HCT116 (cell line): ENCODE results near the gene ERBB4. TPM values are rescaled to one million over a fixed set of nuclear protein-coding genes. Genes with fewer than 3 reads are reported as not detected.

ENCODE experiments used
- ATAC-seq: fragments of 200-7000 bp; cut with Tn5 transposase; 2 replicates; pipeline ENCODE4 v1.9.1; 2020; ENCODE audit warnings: mild to moderate bottlenecking, moderate library complexity
- BruUV-seq: library from RNA; stranded (reverse); fragments of 400-500 nt; replicated peaks from 2 replicates; lab custom pipeline; 2021; lab: Mats Ljungman, UMichigan
- CTCF ChIA-PET: fragments of 300-600 bp; sonication (Branson Sonifier 250); formaldehyde crosslinking; loops from one replicate; lab custom pipeline; 2021; ENCODE audit warnings: antibody characterized with exemption; lab: Charles Lee
- POLR2A ChIA-PET: fragments of 300-600, 350-600 bp; sonication (Branson Sonifier 250); formaldehyde crosslinking; loops from one replicate; lab custom pipeline; 2021; ENCODE audit warnings: antibody characterized with exemption; lab: Charles Lee
- RAD21 ChIA-PET, 2 experiments: fragments of 300-600 bp; sonication (Branson Sonifier 250); formaldehyde crosslinking; loops; one replicate each; lab custom pipeline; 2023; ENCODE audit warnings: low total read pairs in 2 of 2; ENCODE audit not compliant: uncharacterized antibody in 2 of 2, unreplicated experiment in 2 of 2, low non-redundant PET in 1 of 2; lab: Charles Lee
- DNase-seq: peaks from one replicate; pipeline ENCODE4 v3.0.0-alpha.2; 2010; ENCODE audit warnings: low read depth, low spot score
- H2AFZ ChIP-seq: fragments of 200-600 bp; shearing (Covaris generic), sonication (generic); 2 replicates; pipeline ENCODE4 v1.6.1; 2017; ENCODE audit warnings: low read depth, mixed run types, mixed read lengths, antibody characterized with exemption, low read length; ENCODE audit not compliant: poor library complexity, severe bottlenecking
- H3K27ac ChIP-seq: 2 replicates; pipeline ENCODE4 v1.5.1; 2012; ENCODE audit warnings: low read depth, low read length
- H3K27me3 ChIP-seq: fragments of 200-600 bp; sonication (generic); 2 replicates; pipeline ENCODE4 v1.6.1; 2016; ENCODE audit warnings: mixed run types, low read length, mixed read lengths; ENCODE audit not compliant: insufficient read depth
- H3K36me3 ChIP-seq, 2 experiments: fragments of 200-500 bp in 1 of 2; fragments of 200-600 bp in 1 of 2; sonication (Bioruptor generic) in 1 of 2; sonication (generic) in 1 of 2; 2 replicates each; pipeline versions ENCODE4 v1.5.1 to v1.6.1; 2014 to 2016; ENCODE audit warnings: low read length in 2 of 2, inconsistent platforms in 1 of 2, mixed read lengths in 1 of 2, mixed run types in 1 of 2; ENCODE audit not compliant: insufficient read depth in 2 of 2, control insufficient read depth in 1 of 2
- H3K4me1 ChIP-seq, 2 experiments: fragments of 200-600 bp in 1 of 2; sonication (generic) in 1 of 2; 2 replicates each; pipeline versions ENCODE4 v1.5.1 to v1.6.1; 2012 to 2017; ENCODE audit warnings: low read length in 2 of 2, inconsistent platforms in 1 of 2, mild to moderate bottlenecking in 1 of 2, mixed read lengths in 1 of 2, mixed run types in 1 of 2, moderate library complexity in 1 of 2; ENCODE audit not compliant: insufficient read depth in 2 of 2, control insufficient read depth in 1 of 2
- H3K4me2 ChIP-seq: fragments of 200-600 bp; sonication (generic); 2 replicates; pipeline ENCODE4 v1.6.1; 2017; ENCODE audit warnings: mixed run types, low read length, mixed read lengths
- H3K4me3 ChIP-seq, 2 experiments: fragments of 200-600 bp in 1 of 2; sonication (generic) in 1 of 2; replicated peaks in 1 of 2; 2 replicates each; pipeline ENCODE4 v1.5.1; 2011 to 2016; ENCODE audit warnings: low read length in 2 of 2, control low read depth in 1 of 2, low read depth in 1 of 2, mild to moderate bottlenecking in 1 of 2, mixed read lengths in 1 of 2, mixed run types in 1 of 2
- H3K79me2 ChIP-seq: fragments of 200-600 bp; sonication (generic); 2 replicates; pipeline ENCODE4 v1.6.1; 2017; ENCODE audit warnings: mild to moderate bottlenecking, mixed run types, low read length, moderate library complexity, mixed read lengths; ENCODE audit not compliant: insufficient read depth
- H3K9ac ChIP-seq: fragments of 200-600 bp; sonication (generic); 2 replicates; pipeline ENCODE4 v1.6.1; 2016; ENCODE audit warnings: low read length, mixed read lengths
- H3K9me2 ChIP-seq: fragments of 200-600 bp; sonication (generic), shearing (Covaris generic); 2 replicates; pipeline ENCODE4 v1.6.1; 2017; ENCODE audit warnings: mixed run types, mild to moderate bottlenecking, moderate library complexity; ENCODE audit not compliant: insufficient read depth
- H3K9me3 ChIP-seq, 2 experiments: fragments of 200-500 bp in 1 of 2; fragments of 200-600 bp in 1 of 2; sonication (Bioruptor generic) in 1 of 2; sonication (generic) in 1 of 2; 2 replicates each; pipeline ENCODE4 v1.6.1; 2014 to 2017; ENCODE audit warnings: low read length in 2 of 2, mixed read lengths in 2 of 2, inconsistent platforms in 1 of 2, low read depth in 1 of 2, mild to moderate bottlenecking in 1 of 2, mixed run types in 1 of 2, moderate library complexity in 1 of 2; ENCODE audit not compliant: control insufficient read depth in 1 of 2, insufficient read depth in 1 of 2
- H4K20me1 ChIP-seq: fragments of 200-600 bp; sonication (generic), shearing (Covaris generic); 2 replicates; pipeline ENCODE4 v1.6.1; 2017; ENCODE audit warnings: mixed run types, mild to moderate bottlenecking, moderate library complexity; ENCODE audit not compliant: insufficient read depth
- CBX3 ChIP-seq: IDR thresholded peaks from 2 replicates; pipeline ENCODE4 v1.6.1; 2012; ENCODE audit warnings: low read depth
- POLR2AphosphoS5 ChIP-seq: IDR thresholded peaks from 2 replicates; pipeline ENCODE4 v1.6.1; 2011; ENCODE audit warnings: mild to moderate bottlenecking, low read depth, low read length, moderate library complexity
- SRF ChIP-seq: IDR thresholded peaks from 2 replicates; pipeline ENCODE4 v1.6.1; 2012; ENCODE audit warnings: low read depth
- YY1 ChIP-seq: IDR thresholded peaks from 2 replicates; pipeline ENCODE4 v1.6.1; 2011; ENCODE audit warnings: low read length, low read depth, moderate library complexity, mild to moderate bottlenecking; ENCODE audit not compliant: insufficient replicate concordance; ENCODE audit errors: extremely low read depth
- ZNF274 ChIP-seq: fragments of 200-500 bp; sonication (Bioruptor generic); IDR thresholded peaks from 2 replicates; pipeline ENCODE4 v1.6.1; 2014; ENCODE audit warnings: mild to moderate bottlenecking, low read depth, low read length, inconsistent platforms
- intact Hi-C: fragments of 100-400 bp; cut with micrococcal nuclease; formaldehyde crosslinking; loops from 2 replicates; pipeline ENCODE4 v1.10.0; 2022
- total RNA-seq: library from RNA; stranded (reverse); gene quantifications from one replicate; pipeline ENCODE4 v1.2.1, GENCODE V29; 2021; ENCODE audit not compliant: unreplicated experiment
- TF ChIP-seq, protein P1 (sequence below): IDR thresholded peaks from 2 replicates; pipeline ENCODE4 v1.6.1; 2012
- TF ChIP-seq, protein P2 (sequence below): IDR thresholded peaks from 2 replicates; pipeline ENCODE4 v1.6.1; 2011; ENCODE audit warnings: mild to moderate bottlenecking, low read length, moderate library complexity; ENCODE audit not compliant: insufficient replicate concordance; ENCODE audit errors: extremely low read depth
- TF ChIP-seq, protein P3 (sequence below): IDR thresholded peaks from 2 replicates; pipeline ENCODE4 v1.6.1; 2012

Gene ERBB4
- total RNA-seq, 1 experiment from 2014 or later: 0.10 TPM

DNA sequence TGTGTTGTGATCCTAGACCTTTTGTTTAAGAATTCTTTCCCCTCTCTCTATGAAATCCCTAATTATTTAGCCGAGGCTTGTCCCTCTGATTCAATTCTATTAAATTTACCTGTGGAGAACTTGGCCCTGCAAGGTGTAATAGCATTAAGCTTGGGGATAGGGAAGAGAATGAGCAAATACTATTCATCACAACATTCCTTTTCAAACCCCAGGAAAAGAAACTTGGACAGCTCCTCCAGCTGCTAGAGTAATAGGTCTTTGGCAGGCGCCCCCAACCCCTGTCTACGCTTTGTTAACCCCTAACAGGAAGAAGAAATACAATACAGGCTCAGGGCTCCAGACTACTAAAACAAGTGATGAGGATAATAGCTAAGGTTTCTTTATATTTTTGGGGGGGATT, 1025.2 kb downstream of the ERBB4 start:
- Histone ChIP-seq H3K79me2 (no peaks in the 10 kb centered on the region), H3K9me3 (no peaks in the 10 kb centered on the region), H3K4me2 (no peak overlapping the region), H3K9me2 (no peaks in the 10 kb centered on the region), H3K27ac (no peak overlapping the region), H3K36me3 (no peaks in the 10 kb centered on the region), H3K4me3 (no peak overlapping the region), H3K27me3 (no peaks in the 10 kb centered on the region), H3K9ac (no peak overlapping the region), H3K4me1 (no peaks in the 10 kb centered on the region), H2AFZ (no peak overlapping the region), H4K20me1 (no peaks in the 10 kb centered on the region)
- ChIA-PET RAD21 (no interaction called here), CTCF (no interaction called here), POLR2A (no interaction called here)
- BruUV-seq: no TSS peak
- no peak for DNase-seq
- ATAC-seq: no peak
- TF ChIP-seq POLR2AphosphoS5 (no peak), SRF (no peak), CBX3 (no peak), ZNF274 (no peak), YY1 (no peak)
- TF ChIP-seq, protein P1, sequence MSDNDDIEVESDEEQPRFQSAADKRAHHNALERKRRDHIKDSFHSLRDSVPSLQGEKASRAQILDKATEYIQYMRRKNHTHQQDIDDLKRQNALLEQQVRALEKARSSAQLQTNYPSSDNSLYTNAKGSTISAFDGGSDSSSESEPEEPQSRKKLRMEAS: no peak
- TF ChIP-seq, protein P2, sequence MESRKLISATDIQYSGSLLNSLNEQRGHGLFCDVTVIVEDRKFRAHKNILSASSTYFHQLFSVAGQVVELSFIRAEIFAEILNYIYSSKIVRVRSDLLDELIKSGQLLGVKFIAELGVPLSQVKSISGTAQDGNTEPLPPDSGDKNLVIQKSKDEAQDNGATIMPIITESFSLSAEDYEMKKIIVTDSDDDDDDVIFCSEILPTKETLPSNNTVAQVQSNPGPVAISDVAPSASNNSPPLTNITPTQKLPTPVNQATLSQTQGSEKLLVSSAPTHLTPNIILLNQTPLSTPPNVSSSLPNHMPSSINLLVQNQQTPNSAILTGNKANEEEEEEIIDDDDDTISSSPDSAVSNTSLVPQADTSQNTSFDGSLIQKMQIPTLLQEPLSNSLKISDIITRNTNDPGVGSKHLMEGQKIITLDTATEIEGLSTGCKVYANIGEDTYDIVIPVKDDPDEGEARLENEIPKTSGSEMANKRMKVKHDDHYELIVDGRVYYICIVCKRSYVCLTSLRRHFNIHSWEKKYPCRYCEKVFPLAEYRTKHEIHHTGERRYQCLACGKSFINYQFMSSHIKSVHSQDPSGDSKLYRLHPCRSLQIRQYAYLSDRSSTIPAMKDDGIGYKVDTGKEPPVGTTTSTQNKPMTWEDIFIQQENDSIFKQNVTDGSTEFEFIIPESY: no peak
- TF ChIP-seq, protein P3, sequence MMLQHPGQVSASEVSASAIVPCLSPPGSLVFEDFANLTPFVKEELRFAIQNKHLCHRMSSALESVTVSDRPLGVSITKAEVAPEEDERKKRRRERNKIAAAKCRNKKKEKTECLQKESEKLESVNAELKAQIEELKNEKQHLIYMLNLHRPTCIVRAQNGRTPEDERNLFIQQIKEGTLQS: no peak
- intact Hi-C loops: no loop called here
